Naive thymus-derived CD8-positive, alpha-beta T cell (primary cell): Measurements from ENCODE around the gene WDR81. TPM values are rescaled to one million over a fixed set of nuclear protein-coding genes. Genes with fewer than 3 reads are reported as not detected.

Experiments
- ATAC-seq, 2 donors: fragments of 150-1000 bp; cut with Tn5 transposase in 1 of 2; sonication (Bioruptor Pico), chemical (Tn5 transposase) in 1 of 2; 1 replicate in 1 of 2; 2 replicates in 1 of 2; pipeline ENCODE4 v1.10.0; 2021; ENCODE audit warnings: mild to moderate bottlenecking in 2 of 2, moderate library complexity in 2 of 2
- POLR2A ChIA-PET: fragments of 350-600 bp; sonication (Branson Sonifier 250); formaldehyde crosslinking; loops from one replicate; lab custom pipeline; 2021; ENCODE audit warnings: antibody characterized with exemption; lab: Charles Lee
- DNase-seq, 10 donors: peaks; one replicate each; pipeline versions ENCODE4 v3.0.0 to v3.0.0-alpha.2; 2020 to 2022
- H3K27ac Mint-ChIP-seq, 10 donors: one replicate each; pipeline ENCODE4 v1.8.0; 2020 to 2022; ENCODE audit warnings: mild to moderate bottlenecking in 10 of 10, mixed read lengths in 10 of 10, moderate library complexity in 4 of 10, inconsistent platforms in 1 of 10
- H3K27me3 Mint-ChIP-seq, 5 donors: one replicate each; pipeline ENCODE4 v1.8.0; 2021 to 2022; ENCODE audit warnings: mixed read lengths in 5 of 5
- H3K36me3 Mint-ChIP-seq, 3 donors: one replicate each; pipeline ENCODE4 v1.8.0; 2020 to 2022; ENCODE audit warnings: mixed read lengths in 3 of 3, mild to moderate bottlenecking in 2 of 3, inconsistent platforms in 1 of 3
- H3K4me1 Mint-ChIP-seq, 4 donors: one replicate each; pipeline ENCODE4 v1.8.0; 2021 to 2022; ENCODE audit warnings: mixed read lengths in 4 of 4
- H3K4me3 Mint-ChIP-seq, 10 donors: one replicate each; pipeline ENCODE4 v1.8.0; 2020 to 2022; ENCODE audit warnings: mild to moderate bottlenecking in 10 of 10, mixed read lengths in 10 of 10, moderate library complexity in 6 of 10, inconsistent platforms in 1 of 10
- H3K9me3 Mint-ChIP-seq, 9 donors: one replicate each; pipeline ENCODE4 v1.8.0; 2020 to 2022; ENCODE audit warnings: mixed read lengths in 9 of 9, mild to moderate bottlenecking in 3 of 9, inconsistent platforms in 1 of 9, moderate library complexity in 1 of 9
- polyA plus RNA-seq, 3 donors: library from polyadenylated mRNA; unstranded; fragments of 300-500 nt; fragmentation: Illumina TruSeq; gene quantifications; one replicate each; pipeline ENCODE4 v1.2.3, GENCODE V29; 2021
- total RNA-seq, 8 experiments: library from RNA in 2 of 8; stranded (reverse) in 2 of 8; gene quantifications; one replicate each; pipeline ENCODE4 v1.2.3 and lab custom pipeline; 2021 to 2026

Gene WDR81
- total and polyA plus RNA-seq, 5 experiments from 2014 or later, result 6.8 to 50.7 (median 20.6) TPM

GRCh38 chr17:1724869-1725641, 551 bp downstream of the WDR81 start:
- DNase-seq (peak in 2 of 10 donors; percentile 14 to 61), ATAC-seq (peak; percentile 51 to 67)
- POLR2A ChIA-PET, result interaction anchor here (0.8 to 3.7 kb wide), 12 partner anchors 8 to 309 kb away, joined by 3 to 31 read pairs (median 4); partner anchors contain the start of genes RILP, RPA1, SERPINF1 and SMYD4
- Mint-ChIP-seq H3K4me3 (peak overlapping the region; percentile 65 to 87 (median 80)), H3K27ac (peak overlapping the region in 9 of 10 donors; percentile 31 to 91 (median 68)), H3K36me3 (peaks cover 0 to 23% (median 4%) of the 10 kb centered on the region in 3 donors), H3K27me3 (no peaks in the 10 kb centered on the region), H3K9me3 (no peaks in the 10 kb centered on the region), H3K4me1 (peaks cover 22 to 62% (median 49%) of the 10 kb centered on the region in 4 donors)

- H3K36me3 Mint-ChIP-seq, result peaks cover 0 to 26% (median 4%) of the 10 kb centered on the region in 3 donors
- peak overlapping the region in 9 of 10 donors; percentile 31 to 91 (median 68) for H3K27ac Mint-ChIP-seq
- peaks cover 20 to 59% (median 46%) of the 10 kb centered on the region in 4 donors for H3K4me1 Mint-ChIP-seq
- no peaks in the 10 kb centered on the region for H3K9me3 Mint-ChIP-seq
- H3K4me3 Mint-ChIP-seq, result peak overlapping the region; percentile 65 to 87 (median 80)
- POLR2A ChIA-PET, result interaction anchor here (1.5 to 3.7 kb wide), 4 partner anchors 9 to 104 kb away, joined by 6 to 31 read pairs (median 6); partner anchors contain the start of genes RPA1, SERPINF1 and SMYD4
- ATAC-seq, result no peak
- DNase-seq, result peak in 1 of 10 donors; percentile 61
- H3K27me3 Mint-ChIP-seq, result no peaks in the 10 kb centered on the region
Observed at GRCh38 chr17:1725642-1726511, 1.4 kb downstream of the WDR81 start.

DNA sequence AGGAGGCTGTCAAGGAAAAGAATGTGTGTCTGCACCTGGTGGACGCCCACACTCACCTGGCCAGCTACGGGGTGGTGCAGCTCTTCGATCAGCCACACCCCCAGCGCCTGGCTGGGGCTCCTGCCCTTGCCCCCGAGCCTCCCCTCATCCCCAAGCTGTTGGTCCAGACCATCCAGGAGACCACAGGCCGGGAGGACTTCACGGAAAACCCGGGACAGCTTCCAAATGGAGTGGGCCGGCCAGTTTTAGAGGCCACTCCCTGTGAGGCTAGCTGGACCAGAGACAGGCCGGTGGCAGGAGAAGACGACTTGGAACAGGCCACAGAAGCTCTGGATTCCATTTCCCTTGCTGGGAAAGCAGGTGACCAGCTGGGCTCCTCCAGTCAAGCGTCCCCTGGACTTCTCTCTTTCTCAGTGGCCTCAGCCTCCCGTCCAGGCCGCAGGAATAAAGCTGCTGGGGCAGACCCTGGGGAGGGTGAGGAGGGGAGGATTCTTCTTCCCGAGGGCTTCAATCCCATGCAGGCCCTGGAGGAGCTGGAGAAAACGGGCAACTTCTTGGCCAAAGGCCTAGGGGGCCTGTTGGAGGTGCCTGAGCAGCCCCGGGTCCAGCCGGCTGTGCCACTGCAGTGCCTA, 2.2 kb downstream of the WDR81 start:
- Mint-ChIP-seq H3K9me3 (no peaks in the 10 kb centered on the region), H3K27ac (peak overlapping the region in 1 of 10 donors; percentile 27), H3K4me3 (peak overlapping the region in 3 of 10 donors; percentile 4 to 36 (median 22)), H3K36me3 (peaks cover 0 to 32% (median 4%) of the 10 kb centered on the region in 3 donors), H3K27me3 (no peaks in the 10 kb centered on the region), H3K4me1 (peaks cover 20 to 57% (median 44%) of the 10 kb centered on the region in 4 donors)
- DNase-seq (no peak), ATAC-seq (no peak)
- POLR2A ChIA-PET, result interaction anchor here (0.5 to 1.5 kb wide), 6 partner anchors 10 to 433 kb away, joined by 3 to 6 read pairs (median 4); no protein-coding TSS in a partner anchor

DNA sequence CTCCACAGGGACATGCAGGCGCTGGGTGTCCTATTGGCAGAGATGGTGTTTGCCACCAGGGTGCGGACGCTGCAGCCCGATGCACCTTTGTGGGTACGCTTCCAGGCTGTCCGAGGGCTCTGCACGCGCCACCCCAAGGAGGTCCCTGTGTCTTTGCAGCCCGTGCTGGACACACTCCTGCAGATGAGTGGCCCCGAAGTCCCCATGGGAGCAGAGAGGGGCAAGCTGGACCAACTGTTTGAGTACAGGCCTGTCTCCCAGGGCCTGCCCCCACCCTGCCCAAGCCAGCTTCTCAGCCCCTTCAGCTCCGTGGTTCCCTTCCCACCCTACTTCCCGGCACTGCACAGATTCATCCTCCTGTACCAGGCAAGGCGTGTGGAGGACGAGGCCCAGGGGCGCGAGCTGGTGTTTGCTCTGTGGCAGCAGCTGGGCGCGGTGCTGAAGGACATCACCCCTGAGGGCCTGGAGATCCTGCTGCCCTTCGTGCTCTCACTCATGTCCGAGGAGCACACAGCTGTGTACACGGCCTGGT, 2.8 kb downstream of the WDR81 start:
- POLR2A ChIA-PET, result interaction anchor here (0.5 to 1.2 kb wide), 5 partner anchors 35 to 433 kb away, joined by 3 to 5 read pairs (median 4); no protein-coding TSS in a partner anchor
- Mint-ChIP-seq H3K27ac (no peak overlapping the region), H3K4me3 (no peak overlapping the region)

GRCh38 chr17:1727876-1728630, 3.5 kb downstream of the WDR81 start:
- Mint-ChIP-seq H3K4me3 (peak overlapping the region in 2 of 10 donors; percentile 1 to 66), H3K36me3 (peaks cover 0 to 38% (median 4%) of the 10 kb centered on the region in 3 donors), H3K9me3 (no peaks in the 10 kb centered on the region), H3K27ac (peak overlapping the region in 5 of 10 donors; percentile 9 to 84 (median 43)), H3K4me1 (peaks cover 17 to 47% (median 38%) of the 10 kb centered on the region in 4 donors), H3K27me3 (no peaks in the 10 kb centered on the region)
- DNase-seq (peak in 1 of 10 donors; percentile 57), ATAC-seq (no peak)
- POLR2A ChIA-PET, result interaction anchor here (1.0 to 1.2 kb wide), 2 partner anchors 36 to 95 kb away, joined by 3 to 4 read pairs; no protein-coding TSS in a partner anchor

More for the DNA sequence above, 2.8 kb downstream of the WDR81 start:
- Mint-ChIP-seq H3K4me1 (peaks cover 20 to 53% (median 43%) of the 10 kb centered on the region in 4 donors), H3K36me3 (peaks cover 0 to 35% (median 4%) of the 10 kb centered on the region in 3 donors), H3K27me3 (no peaks in the 10 kb centered on the region), H3K9me3 (no peaks in the 10 kb centered on the region)
- DNase-seq (no peak), ATAC-seq (no peak)

DNA sequence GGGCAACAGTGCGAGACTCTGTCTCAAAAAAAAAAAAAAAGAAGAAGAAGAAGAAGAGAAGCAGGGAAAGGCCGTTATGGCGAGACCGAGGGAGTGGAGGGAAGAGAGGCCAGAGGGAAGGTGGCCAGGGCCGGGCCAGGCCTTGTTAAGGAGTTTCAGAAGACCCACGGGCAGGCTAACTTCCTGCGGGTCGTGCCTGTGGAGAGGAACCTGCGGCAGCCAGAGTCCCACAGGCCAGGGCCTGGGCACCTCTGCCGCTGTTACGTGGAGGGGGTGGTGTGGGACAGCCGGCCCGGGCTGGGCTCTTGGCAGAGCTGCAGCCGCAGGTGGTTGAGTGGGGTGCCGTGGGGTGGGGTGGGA, 5.4 kb downstream of the WDR81 start:
- POLR2A ChIA-PET, result interaction anchor here (1.7 kb wide), 1 partner anchor 14 kb away, joined by 3 read pairs; no protein-coding TSS in a partner anchor

DNA sequence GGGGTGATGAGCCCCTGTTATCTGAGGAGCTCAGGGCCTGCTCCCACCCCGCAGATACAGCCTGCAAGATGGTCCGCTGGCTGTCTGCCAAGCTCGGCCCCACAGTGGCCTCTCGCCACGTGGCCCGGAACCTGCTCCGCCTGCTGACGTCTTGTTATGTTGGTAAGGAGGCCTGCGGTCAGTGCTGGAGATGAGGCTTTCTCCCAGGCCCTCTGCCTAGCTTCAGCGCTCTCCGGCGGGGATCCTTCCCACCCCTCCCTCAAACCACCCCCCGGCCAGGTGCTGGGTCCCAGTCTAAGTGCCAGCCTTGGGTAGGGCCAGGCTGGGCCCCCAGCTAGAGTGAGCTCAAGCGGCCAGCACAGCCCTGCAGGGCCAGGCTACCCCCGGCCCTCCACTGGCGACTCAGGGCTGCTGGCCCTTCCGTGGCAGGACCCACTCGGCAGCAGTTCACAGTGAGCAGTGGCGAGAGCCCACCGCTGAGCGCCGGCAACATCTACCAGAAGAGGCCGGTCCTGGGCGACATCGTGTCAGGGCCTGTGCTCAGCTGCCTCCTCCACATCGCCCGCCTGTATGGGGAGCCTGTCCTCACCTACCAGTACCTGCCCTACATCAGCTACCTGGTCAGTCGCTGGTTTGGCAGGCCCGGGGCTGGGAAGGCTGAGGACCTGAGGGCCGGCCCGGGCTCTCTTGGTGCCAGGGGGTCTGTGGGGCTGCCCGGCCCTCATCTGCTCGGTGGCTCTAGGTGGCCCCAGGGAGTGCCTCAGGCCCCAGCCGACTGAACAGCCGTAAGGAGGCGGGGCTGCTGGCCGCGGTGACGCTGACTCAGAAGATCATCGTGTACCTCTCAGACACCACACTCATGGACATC, 6.1 kb downstream of the WDR81 start:
- Mint-ChIP-seq H3K27me3 (no peaks in the 10 kb centered on the region), H3K27ac (no peak overlapping the region), H3K4me3 (no peak overlapping the region), H3K4me1 (peaks cover 15 to 37% (median 31%) of the 10 kb centered on the region in 4 donors), H3K9me3 (no peaks in the 10 kb centered on the region), H3K36me3 (peaks cover 0 to 60% (median 7%) of the 10 kb centered on the region in 3 donors)
- POLR2A ChIA-PET, result interaction anchor here (0.6 to 1.7 kb wide), 2 partner anchors 15 to 30 kb away, joined by 3 read pairs; no protein-coding TSS in a partner anchor
- no peak for ATAC-seq
- peak in 1 of 10 donors; percentile 63 for DNase-seq

More for the DNA sequence above, 5.4 kb downstream of the WDR81 start:
- H3K27me3 Mint-ChIP-seq, result no peaks in the 10 kb centered on the region
- ATAC-seq (no peak), DNase-seq (no peak)
- H3K4me3 Mint-ChIP-seq, result peak overlapping the region in 1 of 10 donors; percentile 42
- H3K36me3 Mint-ChIP-seq, result peaks cover 0 to 55% (median 7%) of the 10 kb centered on the region in 3 donors
- no peaks in the 10 kb centered on the region for H3K9me3 Mint-ChIP-seq
- peak overlapping the region in 4 of 10 donors; percentile 73 to 91 (median 86) for H3K27ac Mint-ChIP-seq
- peaks cover 17 to 41% (median 36%) of the 10 kb centered on the region in 4 donors for H3K4me1 Mint-ChIP-seq

- POLR2A ChIA-PET, result interaction anchor here (0.7 kb wide), 1 partner anchor 47 kb away, joined by 3 read pairs; no protein-coding TSS in a partner anchor
- no peak for ATAC-seq
- Mint-ChIP-seq H3K27me3 (no peaks in the 10 kb centered on the region), H3K9me3 (no peaks in the 10 kb centered on the region), H3K27ac (no peak overlapping the region), H3K4me3 (no peak overlapping the region), H3K4me1 (peaks cover 13 to 34% (median 26%) of the 10 kb centered on the region in 4 donors), H3K36me3 (peaks cover 0 to 61% (median 7%) of the 10 kb centered on the region in 3 donors)
- no peak for DNase-seq
Observed at GRCh38 chr17:1731194-1731506, 6.6 kb downstream of the WDR81 start.

DNA sequence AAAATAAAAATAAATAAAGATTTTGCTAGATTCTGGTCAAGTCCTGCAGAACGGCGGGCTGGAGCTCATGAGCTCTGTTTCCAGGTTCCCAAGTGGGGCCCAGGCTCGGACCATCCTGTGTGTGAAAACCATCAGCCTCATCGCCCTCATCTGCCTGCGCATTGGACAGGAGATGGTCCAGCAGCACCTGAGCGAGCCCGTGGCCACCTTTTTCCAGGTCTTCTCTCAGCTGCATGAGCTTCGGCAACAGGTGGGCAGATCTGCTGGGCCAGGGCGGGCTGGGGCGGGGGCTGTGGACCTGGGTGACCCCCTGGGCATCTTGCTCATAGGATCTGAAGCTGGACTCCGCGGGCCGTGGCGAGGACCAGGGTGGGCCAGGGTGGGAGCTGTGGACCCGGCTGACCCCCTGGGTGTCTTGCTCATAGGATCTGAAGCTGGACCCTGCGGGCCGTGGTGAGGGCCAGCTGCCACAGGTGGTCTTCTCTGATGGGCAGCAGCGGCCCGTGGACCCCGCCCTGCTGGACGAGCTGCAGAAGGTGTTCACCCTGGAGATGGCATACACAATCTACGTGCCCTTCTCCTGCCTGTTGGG, 7.8 kb downstream of the WDR81 start:
- Mint-ChIP-seq H3K36me3 (peaks cover 0 to 69% (median 7%) of the 10 kb centered on the region in 3 donors), H3K4me3 (no peak overlapping the region), H3K4me1 (peaks cover 13 to 31% (median 26%) of the 10 kb centered on the region in 4 donors), H3K27me3 (no peaks in the 10 kb centered on the region), H3K9me3 (no peaks in the 10 kb centered on the region), H3K27ac (no peak overlapping the region)
- DNase-seq (no peak), ATAC-seq (no peak)
- POLR2A ChIA-PET, result interaction anchor here (1.0 to 1.5 kb wide), 4 partner anchors 8 to 98 kb away, joined by 3 to 5 read pairs (median 4); partner anchors contain the start of genes RPA1, SMYD4 and WDR81
